Aorta (tissue), 5 donors: ENCODE data around the gene ADAMTSL3. TPM values are rescaled to one million over a fixed set of nuclear protein-coding genes. Genes with fewer than 3 reads are reported as not detected.

Source experiments
- ATAC-seq: fragments of 200-7000 bp; cut with Tn5 transposase; one replicate; pipeline ENCODE4 v1.9.1; 2022; ENCODE audit warnings: moderate library complexity; ENCODE audit not compliant: low FRiP score
- DNase-seq, 2 donors: peaks; one replicate each; pipeline ENCODE4 v3.0.0-alpha.2; 2020
- H3K27ac ChIP-seq, 2 donors: one replicate each; pipeline ENCODE4 v1.5.1; 2013; ENCODE audit warnings: low read length in 2 of 2, mild to moderate bottlenecking in 2 of 2, moderate library complexity in 2 of 2, control low read depth in 1 of 2, inconsistent platforms in 1 of 2, low read depth in 1 of 2
- H3K27me3 ChIP-seq, 2 donors: one replicate each; pipeline ENCODE4 v1.6.1; 2013; ENCODE audit warnings: control low read depth in 1 of 2, low read length in 1 of 2, mild to moderate bottlenecking in 1 of 2, moderate library complexity in 1 of 2; ENCODE audit not compliant: insufficient read depth in 2 of 2, control insufficient read depth in 1 of 2
- H3K36me3 ChIP-seq, 2 donors: one replicate each; pipeline ENCODE4 v1.6.1; 2013; ENCODE audit warnings: control low read depth in 1 of 2, low read length in 1 of 2, mild to moderate bottlenecking in 1 of 2; ENCODE audit not compliant: insufficient read depth in 2 of 2, control insufficient read depth in 1 of 2
- H3K4me1 ChIP-seq, 2 donors: one replicate each; pipeline ENCODE4 v1.6.1; 2013; ENCODE audit warnings: low read length in 2 of 2, control low read depth in 1 of 2, mild to moderate bottlenecking in 1 of 2, moderate library complexity in 1 of 2; ENCODE audit not compliant: insufficient read depth in 2 of 2, control insufficient read depth in 1 of 2
- H3K4me3 ChIP-seq, 2 donors: one replicate each; pipeline ENCODE4 v1.5.1; 2013; ENCODE audit warnings: low read length in 2 of 2, control low read depth in 1 of 2, mild to moderate bottlenecking in 1 of 2
- H3K9me3 ChIP-seq: one replicate; pipeline ENCODE4 v1.6.1; 2013; ENCODE audit warnings: mild to moderate bottlenecking, low read length; ENCODE audit not compliant: control insufficient read depth
- WGBS, 2 donors: extraction: QIAGEN DNeasy Blood & Tissue Kit; methylation state at CpG; one replicate each; pipeline ENCODE4 v1.1.7; 2013; 5-methylcytosine and 5-hydroxymethylcytosine counted together
- intact Hi-C, 2 donors: fragments of 100-400 bp; cut with DNase I; formaldehyde crosslinking; loops; one replicate each; pipeline versions ENCODE4 v1.14.2 to v1.15.0; 2022
- polyA plus RNA-seq, 2 donors: library from polyadenylated mRNA; stranded (reverse); fragments of 200-250 nt; gene quantifications; one replicate each; pipeline ENCODE4 v1.2.3, GENCODE V29; 2013
- total RNA-seq, 2 donors: library from RNA; stranded (reverse); fragmentation: NEBNext Ultra II Directional; extraction: Animal tissue kit (Norgen Biotek cat#: 25700); gene quantifications; one replicate each; pipeline ENCODE4 v1.2.1, GENCODE V29; 2021
- donor health status: healthy with polysubstance abuse.
- donor health status: Bipolar disorder and iron deficiency.
- donor health status: DM: no; HTN: no; CAD: no.
- donor health status: DM: no; HTN: no; CAD: no.
- donor health status: DM: yes; HTN: yes; CAD: no.

Gene ADAMTSL3
- total and polyA plus RNA-seq, 4 donors, result 4.6 to 74.5 (median 36.6) TPM

GRCh38 chr15:83845230-83845629 lies 191.3 kb downstream of the ADAMTSL3 start:
- H3K9me3 ChIP-seq, result no peaks in the 10 kb centered on the region
- H3K27ac ChIP-seq, result no peak overlapping the region
- no peaks in the 10 kb centered on the region for H3K27me3 ChIP-seq
- no peaks in the 10 kb centered on the region for H3K4me1 ChIP-seq
- no peak overlapping the region for H3K4me3 ChIP-seq
- no peak for DNase-seq
- no peaks in the 10 kb centered on the region for H3K36me3 ChIP-seq
- 70 to 92% methylated on average over 2 of the region's 2 CpGs for WGBS, 2 donors
- intact Hi-C loops, result no loop called here
- peak; percentile 72 for ATAC-seq

GRCh38 chr15:83846847-83847246 lies 192.9 kb downstream of the ADAMTSL3 start:
- Histone ChIP-seq H3K36me3 (no peaks in the 10 kb centered on the region), H3K4me1 (no peaks in the 10 kb centered on the region), H3K4me3 (no peak overlapping the region), H3K9me3 (no peaks in the 10 kb centered on the region), H3K27me3 (no peaks in the 10 kb centered on the region), H3K27ac (no peak overlapping the region)
- intact Hi-C loops, result no loop called here
- ATAC-seq (no peak), DNase-seq (no peak)
- WGBS, 2 donors, result 88 to 92% methylated on average over 3 of the region's 3 CpGs

GRCh38 chr15:83848315-83849050 lies 194.6 kb downstream of the ADAMTSL3 start:
- ATAC-seq (peak; percentile 46), DNase-seq (no peak)
- intact Hi-C loops, result no loop called here
- Histone ChIP-seq H3K36me3 (no peaks in the 10 kb centered on the region), H3K27ac (peak overlapping the region in 1 of 2 donors; percentile 4), H3K4me3 (no peak overlapping the region), H3K9me3 (no peaks in the 10 kb centered on the region), H3K4me1 (no peaks in the 10 kb centered on the region), H3K27me3 (no peaks in the 10 kb centered on the region)
- WGBS, 2 donors, result 74 to 77% methylated on average over 2 of the region's 2 CpGs

GRCh38 chr15:83850015-83850414 lies 196.1 kb downstream of the ADAMTSL3 start:
- Histone ChIP-seq H3K4me1 (peaks cover 0 to 2% of the 10 kb centered on the region in 2 donors), H3K27ac (no peak overlapping the region), H3K9me3 (no peaks in the 10 kb centered on the region), H3K27me3 (no peaks in the 10 kb centered on the region), H3K36me3 (no peaks in the 10 kb centered on the region), H3K4me3 (no peak overlapping the region)
- DNase-seq, result no peak
- no peak for ATAC-seq
- intact Hi-C loops, result no loop called here
- WGBS, 2 donors, result 84 to 85% methylated on average over 5 of the region's 5 CpGs

GRCh38 chr15:83850501-83851245 lies 196.8 kb downstream of the ADAMTSL3 start:
- intact Hi-C loops, result no loop called here
- Histone ChIP-seq H3K4me3 (no peak overlapping the region), H3K27me3 (no peaks in the 10 kb centered on the region), H3K27ac (peak overlapping the region in 1 of 2 donors; percentile 23), H3K9me3 (no peaks in the 10 kb centered on the region), H3K36me3 (no peaks in the 10 kb centered on the region), H3K4me1 (peaks cover 0 to 2% of the 10 kb centered on the region in 2 donors)
- 78 to 83% methylated on average over 8 of the region's 8 CpGs for WGBS, 2 donors
- no peak for ATAC-seq
- no peak for DNase-seq

- Histone ChIP-seq H3K27ac (no peak overlapping the region), H3K4me3 (no peak overlapping the region), H3K4me1 (peaks cover 0 to 2% of the 10 kb centered on the region in 2 donors), H3K36me3 (no peaks in the 10 kb centered on the region), H3K9me3 (no peaks in the 10 kb centered on the region), H3K27me3 (no peaks in the 10 kb centered on the region)
- no peak for ATAC-seq
- intact Hi-C loops, result no loop called here
- WGBS, 2 donors, result 94 to 96% methylated on average over 1 of the region's 1 CpG
- no peak for DNase-seq
These were observed 199.3 kb downstream of the ADAMTSL3 start for GRCh38 chr15:83853232-83853631.

- Histone ChIP-seq H3K9me3 (no peaks in the 10 kb centered on the region), H3K4me1 (peaks cover 0 to 2% of the 10 kb centered on the region in 2 donors), H3K4me3 (no peak overlapping the region), H3K27me3 (no peaks in the 10 kb centered on the region), H3K27ac (no peak overlapping the region), H3K36me3 (no peaks in the 10 kb centered on the region)
- ATAC-seq, result no peak
- 81 to 83% methylated on average over 4 of the region's 4 CpGs for WGBS, 2 donors
- intact Hi-C loops, result no loop called here
- DNase-seq, result no peak
These were observed 200.4 kb downstream of the ADAMTSL3 start for GRCh38 chr15:83854321-83854720.

- Histone ChIP-seq H3K27ac (no peak overlapping the region), H3K4me3 (no peak overlapping the region), H3K27me3 (no peaks in the 10 kb centered on the region), H3K9me3 (no peaks in the 10 kb centered on the region), H3K36me3 (no peaks in the 10 kb centered on the region), H3K4me1 (peaks cover 0 to 2% of the 10 kb centered on the region in 2 donors)
- DNase-seq, result no peak
- intact Hi-C loops, result no loop called here
- ATAC-seq, result no peak
- WGBS, 2 donors, result 49 to 50% methylated on average over 3 of the region's 3 CpGs
These were observed 201.2 kb downstream of the ADAMTSL3 start for GRCh38 chr15:83854950-83855707.
